Astrocyte (in vitro differentiated cells and primary cell): ENCODE results near the gene THRA.

Experiments
- EZH2 ChIP-seq: IDR thresholded peaks from 2 replicates; pipeline ENCODE4 v1.6.1; 2012; ENCODE audit warnings: mild to moderate bottlenecking, low read length, inconsistent platforms; ENCODE audit not compliant: insufficient read depth
- TF ChIP-seq, protein P1 (sequence below): IDR thresholded peaks from 2 replicates; pipeline ENCODE4 v1.5.1; 2011; ENCODE audit warnings: low read depth, mild to moderate bottlenecking, inconsistent platforms, low read length, moderate library complexity; ENCODE audit not compliant: insufficient read depth

- TF ChIP-seq, protein P1, sequence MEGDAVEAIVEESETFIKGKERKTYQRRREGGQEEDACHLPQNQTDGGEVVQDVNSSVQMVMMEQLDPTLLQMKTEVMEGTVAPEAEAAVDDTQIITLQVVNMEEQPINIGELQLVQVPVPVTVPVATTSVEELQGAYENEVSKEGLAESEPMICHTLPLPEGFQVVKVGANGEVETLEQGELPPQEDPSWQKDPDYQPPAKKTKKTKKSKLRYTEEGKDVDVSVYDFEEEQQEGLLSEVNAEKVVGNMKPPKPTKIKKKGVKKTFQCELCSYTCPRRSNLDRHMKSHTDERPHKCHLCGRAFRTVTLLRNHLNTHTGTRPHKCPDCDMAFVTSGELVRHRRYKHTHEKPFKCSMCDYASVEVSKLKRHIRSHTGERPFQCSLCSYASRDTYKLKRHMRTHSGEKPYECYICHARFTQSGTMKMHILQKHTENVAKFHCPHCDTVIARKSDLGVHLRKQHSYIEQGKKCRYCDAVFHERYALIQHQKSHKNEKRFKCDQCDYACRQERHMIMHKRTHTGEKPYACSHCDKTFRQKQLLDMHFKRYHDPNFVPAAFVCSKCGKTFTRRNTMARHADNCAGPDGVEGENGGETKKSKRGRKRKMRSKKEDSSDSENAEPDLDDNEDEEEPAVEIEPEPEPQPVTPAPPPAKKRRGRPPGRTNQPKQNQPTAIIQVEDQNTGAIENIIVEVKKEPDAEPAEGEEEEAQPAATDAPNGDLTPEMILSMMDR = no peak
- TF ChIP-seq EZH2 = no peak
Observed at GRCh38 chr17:40062329-40063186, at the start of gene THRA.
